Heart right ventricle (tissue), 16 donors: Measurements from ENCODE around the gene MKRN2OS. TPM values are rescaled to one million over a fixed set of nuclear protein-coding genes. Genes with fewer than 3 reads are reported as not detected.

Experiments used
- ATAC-seq, 8 donors: fragments of 200-7000 bp; cut with Tn5 transposase; one replicate each; pipeline ENCODE4 v1.9.1; 2020; ENCODE audit warnings: mild to moderate bottlenecking in 8 of 8, moderate library complexity in 8 of 8, moderate number of reproducible peaks in 1 of 8
- DNase-seq, 2 donors: peaks; one replicate each; pipeline ENCODE4 v3.0.0-alpha.2; 2020
- H3K27ac ChIP-seq, 10 donors: fragments of 200-600 bp; sonication (generic) in 2 of 10; one replicate each; pipeline versions ENCODE4 v1.5.0 to v1.8.0; 2020 to 2022; ENCODE audit warnings: mild to moderate bottlenecking in 3 of 10
- H3K27me3 ChIP-seq, 7 donors: fragments of 200-600 bp; one replicate each; pipeline ENCODE4 v1.8.0; 2021 to 2022; ENCODE audit warnings: mild to moderate bottlenecking in 2 of 7
- H3K36me3 ChIP-seq, 9 donors: fragments of 200-600 bp; sonication (generic) in 1 of 9; one replicate each; pipeline versions ENCODE4 v1.5.0 to v1.8.0; 2020 to 2022; ENCODE audit warnings: mild to moderate bottlenecking in 2 of 9
- H3K4me1 ChIP-seq, 9 donors: fragments of 200-600 bp; sonication (generic) in 1 of 9; one replicate each; pipeline versions ENCODE4 v1.5.0 to v1.8.0; 2020 to 2022; ENCODE audit warnings: mild to moderate bottlenecking in 4 of 9
- H3K4me3 ChIP-seq, 10 donors: fragments of 200-600 bp; sonication (generic) in 2 of 10; one replicate each; pipeline versions ENCODE4 v1.5.0 to v1.8.0; 2020 to 2022; ENCODE audit warnings: mild to moderate bottlenecking in 7 of 10, moderate library complexity in 2 of 10
- H3K9me3 ChIP-seq, 11 donors: fragments of 200-600 bp in 10 of 11; sonication (generic) in 2 of 11; one replicate each; pipeline versions ENCODE4 v1.5.0 to v1.8.0; 2013 to 2022; ENCODE audit warnings: mild to moderate bottlenecking in 2 of 11, control low read depth in 1 of 11, moderate library complexity in 1 of 11
- WGBS, 2 donors: extraction: QIAGEN DNeasy Blood & Tissue Kit; methylation state at CpG; one replicate each; pipeline ENCODE4 v1.1.7; 2013; ENCODE audit warnings: inconsistent platforms in 1 of 2; 5-methylcytosine and 5-hydroxymethylcytosine counted together
- intact Hi-C, 10 donors: fragments of 100-400 bp; cut with DNase I; formaldehyde crosslinking; loops; one replicate each; pipeline versions ENCODE4 v1.11.1 to v1.14.2; 2022
- polyA plus RNA-seq, 2 donors: library from polyadenylated mRNA; stranded (reverse); fragments of 200-250 nt; gene quantifications; one replicate each; pipeline ENCODE4 v1.2.3, GENCODE V29; 2013
- total RNA-seq, 10 donors: library from RNA; stranded (reverse); fragmentation: NEBNext Ultra II Directional in 3 of 10; extraction: Animal tissue kit (Norgen Biotek cat#: 25700) in 3 of 10; gene quantifications; one replicate each; pipeline versions ENCODE4 v1.2.1 to v1.2.4, GENCODE V29; 2021 to 2023
- TF ChIP-seq, protein P1 (sequence below), 9 donors: fragments of 200-600 bp; sonication (generic) in 2 of 9; IDR thresholded peaks; one replicate each; pipeline versions ENCODE4 v1.5.0 to v1.8.0; 2021 to 2022; ENCODE audit warnings: antibody characterized with exemption in 9 of 9, mild to moderate bottlenecking in 5 of 9, moderate library complexity in 1 of 9
- donor health status: Arrhythmogenic right ventricular cardiomyopathy.
- donor health status: ischemic (EF 13 %, LVEDD 7.1; RV severe dilation, severe dysfunction).
- donor health status: healthy with polysubstance abuse.
- donor health status: DM: no; HTN: yes; CAD: no.
- donor health status: DM: no; HTN: no; CAD: no.
- donor health status: ischemic (EF 25% LVEDD 6.9; RV normal size, moderate dysfunction).
- donor health status: ischemic (EF 25% LVEDD 5.7; RV mildly dilated, moderate dysfunction).
- donor health status: healthy.
- donor health status: DM: yes; HTN: yes; CAD: no.
- donor health status: Ischemic cardiomyopathy.
- donor health status: ischemic (EF 35%, LVEDD 5.7; RV mildly dilated, moderate dysfunction).
- donor health status: nonischemic (EF 11% LVEDD 7.7; RV severe dilation, severe dysfunction).
- donor health status: DM: yes; HTN: yes; CAD: no.
- donor health status: PGD.
- donor health status: ischemic (EF 29% LVEDD 5.4; RV normal size, mild dysfunction).
- donor health status: nonischemic (EF 23%, LVEDD 6.1; RV moderate dilation, normal function).

The MKRN2OS gene
- total and polyA plus RNA-seq, 12 donors, result 0.49 to 9.3 (median 6.2) TPM; not detected in 5

DNA sequence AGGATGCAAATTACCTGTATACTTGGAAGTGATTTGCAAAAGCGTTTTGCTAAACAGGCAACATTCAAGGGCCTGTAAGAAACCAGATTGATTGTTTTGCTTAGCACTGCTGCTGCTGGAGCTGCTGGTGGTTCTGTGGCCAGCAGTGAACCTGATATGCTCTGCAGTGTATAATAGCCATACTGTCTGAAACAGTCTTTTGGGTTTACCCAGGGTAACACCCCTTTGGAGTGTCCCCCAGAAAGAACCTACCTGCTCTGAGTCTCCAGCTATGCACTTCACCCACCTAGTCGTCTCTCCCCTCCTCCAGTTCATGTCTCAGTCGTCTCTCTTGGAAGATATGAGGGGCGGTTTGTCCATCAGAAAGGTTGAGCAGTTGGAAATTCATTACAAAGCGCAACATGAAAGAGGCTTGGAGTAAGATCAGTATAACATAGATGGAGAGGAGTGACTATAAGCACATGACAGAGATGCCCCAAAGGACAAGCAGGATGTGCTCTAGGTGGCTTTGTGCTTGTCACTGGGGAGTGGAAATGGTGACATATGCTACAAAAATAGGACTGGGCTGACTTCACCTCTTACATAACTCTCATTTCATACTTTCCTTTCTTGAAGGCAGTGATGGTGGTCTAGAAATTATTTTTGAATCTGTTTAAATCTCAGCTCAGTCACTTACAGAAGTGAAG, 15.3 kb upstream of the MKRN2OS start:
- ATAC-seq, result peak in 3 of 8 donors; percentile 20 to 43 (median 37)
- WGBS, 2 donors, result 56 to 64% methylated on average over 5 of the region's 5 CpGs

DNA sequence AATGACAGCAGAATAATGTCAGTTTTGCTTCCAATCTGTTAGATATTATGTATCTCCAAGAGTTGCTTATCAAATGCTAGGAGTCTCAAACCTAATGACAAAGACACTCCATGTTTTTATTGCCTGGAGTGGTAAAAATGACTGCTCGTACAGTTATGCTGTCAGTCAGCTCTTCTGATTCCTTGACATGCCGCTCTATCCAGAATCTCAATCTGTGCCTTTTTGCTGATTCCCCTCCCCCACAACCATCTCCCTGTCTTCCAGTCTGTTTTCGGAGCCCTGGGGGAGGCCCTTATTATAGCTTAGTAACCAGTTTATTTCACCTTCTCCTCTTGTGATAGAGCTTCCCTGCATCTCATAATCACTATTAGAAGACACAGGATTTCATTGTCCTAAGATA, 14.2 kb upstream of the MKRN2OS start:
- no peak for DNase-seq
- peaks cover 0 to 13% (median 0%) of the 10 kb centered on the region in 7 donors for H3K27me3 ChIP-seq
- TF ChIP-seq, protein P1, sequence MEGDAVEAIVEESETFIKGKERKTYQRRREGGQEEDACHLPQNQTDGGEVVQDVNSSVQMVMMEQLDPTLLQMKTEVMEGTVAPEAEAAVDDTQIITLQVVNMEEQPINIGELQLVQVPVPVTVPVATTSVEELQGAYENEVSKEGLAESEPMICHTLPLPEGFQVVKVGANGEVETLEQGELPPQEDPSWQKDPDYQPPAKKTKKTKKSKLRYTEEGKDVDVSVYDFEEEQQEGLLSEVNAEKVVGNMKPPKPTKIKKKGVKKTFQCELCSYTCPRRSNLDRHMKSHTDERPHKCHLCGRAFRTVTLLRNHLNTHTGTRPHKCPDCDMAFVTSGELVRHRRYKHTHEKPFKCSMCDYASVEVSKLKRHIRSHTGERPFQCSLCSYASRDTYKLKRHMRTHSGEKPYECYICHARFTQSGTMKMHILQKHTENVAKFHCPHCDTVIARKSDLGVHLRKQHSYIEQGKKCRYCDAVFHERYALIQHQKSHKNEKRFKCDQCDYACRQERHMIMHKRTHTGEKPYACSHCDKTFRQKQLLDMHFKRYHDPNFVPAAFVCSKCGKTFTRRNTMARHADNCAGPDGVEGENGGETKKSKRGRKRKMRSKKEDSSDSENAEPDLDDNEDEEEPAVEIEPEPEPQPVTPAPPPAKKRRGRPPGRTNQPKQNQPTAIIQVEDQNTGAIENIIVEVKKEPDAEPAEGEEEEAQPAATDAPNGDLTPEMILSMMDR (IDR thresholded peaks at IDR 0.05), result no peak
- intact Hi-C loops, result loop anchor here in 4 of 10 donors (5.0 to 10.0 kb wide), 3 partner anchors 103 to 715 kb away; partner anchors contain the start of genes RAF1 (in 3 of the 4) and TAMM41 (in 1 of the 4)
- ATAC-seq, result no peak
- no peaks in the 10 kb centered on the region for H3K9me3 ChIP-seq
- H3K4me1 ChIP-seq, result peaks cover 9 to 69% (median 59%) of the 10 kb centered on the region in 9 donors
- H3K36me3 ChIP-seq, result no peaks in the 10 kb centered on the region
- H3K27ac ChIP-seq, result peak overlapping the region in 5 of 10 donors; percentile 48 to 98 (median 93)
- 66 to 68% methylated on average over 3 of the region's 3 CpGs for WGBS, 2 donors
- H3K4me3 ChIP-seq, result peak overlapping the region in 6 of 10 donors; percentile 18 to 99 (median 50)

More for the DNA sequence above, 15.3 kb upstream of the MKRN2OS start:
- H3K9me3 ChIP-seq, result peaks cover 0 to 7% (median under 1%) of the 10 kb centered on the region in 11 donors
- TF ChIP-seq, protein P1 (IDR thresholded peaks at IDR 0.05), result no peak
- peaks cover 0 to 2% (median 0%) of the 10 kb centered on the region in 7 donors for H3K27me3 ChIP-seq
- H3K27ac ChIP-seq, result peak overlapping the region in 8 of 10 donors; percentile 18 to 98 (median 66)
- DNase-seq, result no peak
- H3K36me3 ChIP-seq, result peaks cover 0 to 5% (median 0%) of the 10 kb centered on the region in 9 donors
- peaks cover 9 to 67% (median 60%) of the 10 kb centered on the region in 9 donors for H3K4me1 ChIP-seq
- peak overlapping the region in 6 of 10 donors; percentile 9 to 81 (median 22) for H3K4me3 ChIP-seq
- intact Hi-C loops, result loop anchor here in 2 of 10 donors (5.0 to 10.0 kb wide), 3 partner anchors 102 to 164 kb away; partner anchors contain the start of gene RAF1 (in 1 of the 2)

DNA sequence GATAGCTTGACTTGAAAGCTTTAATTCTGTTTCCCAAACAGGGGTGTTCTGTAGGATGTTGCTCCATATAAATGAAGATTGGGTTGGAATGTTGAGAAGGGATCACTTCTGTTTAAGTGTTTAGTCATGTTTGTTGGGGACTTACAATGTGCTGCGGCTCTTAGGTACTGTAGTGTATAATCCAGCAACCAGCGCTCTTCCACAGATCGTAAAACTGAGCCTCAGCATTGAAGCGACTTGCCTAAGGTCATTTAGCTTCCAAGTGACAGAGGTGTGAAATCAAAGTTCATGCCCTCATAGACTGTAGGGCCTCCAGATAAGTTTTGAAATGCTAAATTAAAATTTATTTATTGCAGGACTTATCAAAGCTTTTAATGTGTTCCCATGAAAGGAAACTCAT, 13.4 kb upstream of the MKRN2OS start:
- WGBS, 2 donors, result 74 to 75% methylated on average over 4 of the region's 4 CpGs
- peak overlapping the region in 5 of 10 donors; percentile 72 to 98 (median 98) for H3K27ac ChIP-seq

More for the DNA sequence above, 13.4 kb upstream of the MKRN2OS start:
- TF ChIP-seq, protein P1 (IDR thresholded peaks at IDR 0.05), result no peak
- DNase-seq (no peak), ATAC-seq (no peak)
- Histone ChIP-seq H3K4me1 (peaks cover 9 to 76% (median 57%) of the 10 kb centered on the region in 9 donors), H3K4me3 (peak overlapping the region in 6 of 10 donors; percentile 76 to 99 (median 86)), H3K27me3 (peaks cover 0 to 21% (median 3%) of the 10 kb centered on the region in 7 donors), H3K9me3 (no peaks in the 10 kb centered on the region), H3K36me3 (no peaks in the 10 kb centered on the region)
- intact Hi-C loops, result loop anchor here in 4 of 10 donors (5.0 to 10.0 kb wide), 3 partner anchors 104 to 714 kb away; partner anchors contain the start of genes RAF1 (in 3 of the 4) and TAMM41 (in 1 of the 4)
